HG03520 (cell line): ENCODE results near the gene CREBRF.
A peak's percentile ranks its signal among the peaks of the same experiment; 100 is the strongest.
"Not testable (repeated sequence)": the region's sequence is repeated elsewhere in the genome, so short reads cannot be mapped to it uniquely, and the experiment has no call there.

Source experiments
- ATAC-seq: cut with Tn5 transposase; IDR thresholded peaks from one replicate; pipeline ENCODE4 v1.9.1; 2021; ENCODE audit warnings: mild to moderate bottlenecking, moderate library complexity; ENCODE audit not compliant: unreplicated experiment

The CREBRF gene

DNA sequence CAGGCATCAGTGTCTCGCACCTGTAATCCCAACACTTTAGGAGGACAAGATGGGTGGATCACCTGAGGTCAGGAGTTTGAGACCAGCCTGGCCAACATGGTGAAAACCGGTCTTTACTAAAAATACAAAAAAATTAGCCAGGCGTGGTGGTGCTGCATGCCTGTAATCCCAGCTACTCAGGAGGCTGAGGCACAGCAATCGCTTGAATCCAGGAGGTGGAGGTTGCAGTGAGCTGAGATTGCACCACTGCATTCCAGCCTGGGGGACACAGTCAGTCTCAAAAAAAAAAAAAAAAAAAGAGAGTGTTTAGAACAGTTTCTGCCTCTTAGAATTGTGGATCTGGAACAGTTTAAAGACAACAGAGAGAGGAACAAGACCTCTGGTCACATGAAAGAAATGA, 20.3 kb downstream of the CREBRF start:
- not testable (repeated sequence) for ATAC-seq

DNA sequence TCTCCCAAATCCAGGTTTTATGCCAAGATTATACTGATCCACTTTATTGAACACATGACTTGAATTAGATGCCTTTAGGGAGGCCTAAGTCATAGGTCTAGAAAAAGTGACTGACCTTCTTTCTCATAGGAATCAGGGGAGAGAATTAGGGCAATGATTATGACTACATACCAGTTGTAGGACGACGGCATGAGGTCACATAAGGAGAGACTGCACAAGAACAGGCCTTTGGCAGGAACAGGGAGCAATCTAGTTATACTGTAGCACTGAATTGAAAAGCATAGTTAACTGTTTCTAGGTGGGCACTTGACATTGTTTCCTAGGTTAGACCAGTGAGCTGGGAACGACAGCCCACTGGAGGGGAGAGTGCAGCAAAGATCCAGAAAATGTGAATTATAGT, 22.7 kb downstream of the CREBRF start:
- no peak for ATAC-seq

DNA sequence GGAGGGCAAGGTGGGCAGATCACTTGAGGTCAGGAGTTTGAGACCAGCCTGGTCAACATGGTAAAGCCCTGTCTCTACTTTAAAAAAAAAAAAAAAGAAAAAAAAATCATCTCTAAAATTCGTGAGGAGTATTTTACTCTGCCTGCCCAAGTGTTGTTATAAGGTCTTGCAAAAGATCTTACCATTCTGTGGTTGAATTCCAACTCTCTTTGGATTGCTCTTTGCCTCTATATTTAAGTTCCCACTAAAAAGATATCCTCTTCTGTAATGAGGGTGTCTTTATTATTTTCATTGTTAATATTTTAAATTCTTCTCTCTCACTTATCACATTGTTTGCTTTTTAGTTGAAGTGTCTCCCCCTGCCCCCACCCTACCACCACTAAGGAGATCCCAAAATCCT, 33.4 kb downstream of the CREBRF start:
- no peak for ATAC-seq

DNA sequence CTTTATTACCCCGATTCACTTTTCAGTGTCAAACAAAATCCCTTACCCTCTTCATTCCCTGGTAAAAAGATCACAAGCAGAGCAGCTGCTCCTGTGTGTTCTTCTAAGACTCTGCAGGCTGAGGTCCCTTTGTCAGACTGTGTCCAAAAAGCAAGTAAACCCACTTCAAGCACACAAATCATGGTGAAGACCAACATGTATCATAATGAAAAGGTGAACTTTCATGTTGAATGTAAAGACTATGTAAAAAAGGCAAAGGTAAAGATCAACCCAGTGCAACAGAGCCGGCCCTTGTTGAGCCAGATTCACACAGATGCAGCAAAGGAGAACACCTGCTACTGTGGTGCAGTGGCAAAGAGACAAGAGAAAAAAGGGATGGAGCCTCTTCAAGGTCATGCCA, 34.5 kb downstream of the CREBRF start:
- no peak for ATAC-seq

DNA sequence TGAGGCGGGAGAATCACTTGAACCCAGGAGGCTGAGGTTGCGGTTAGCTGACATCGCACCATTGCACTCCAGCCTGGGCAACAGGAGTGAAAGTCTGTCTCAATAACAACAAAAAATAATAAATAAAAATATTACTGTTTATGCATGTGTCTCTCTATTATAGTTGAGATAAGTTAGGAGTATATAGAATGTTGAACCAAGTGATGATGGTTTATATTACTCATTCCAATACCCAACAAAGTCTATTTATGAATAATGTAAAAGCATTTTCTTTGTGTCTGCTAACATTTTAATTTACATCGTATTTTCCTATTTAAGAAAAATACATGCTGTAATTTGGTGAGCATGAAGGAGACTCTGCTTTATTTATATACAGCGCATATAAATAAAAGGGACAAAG, 35.8 kb downstream of the CREBRF start:
- ATAC-seq: no peak

DNA sequence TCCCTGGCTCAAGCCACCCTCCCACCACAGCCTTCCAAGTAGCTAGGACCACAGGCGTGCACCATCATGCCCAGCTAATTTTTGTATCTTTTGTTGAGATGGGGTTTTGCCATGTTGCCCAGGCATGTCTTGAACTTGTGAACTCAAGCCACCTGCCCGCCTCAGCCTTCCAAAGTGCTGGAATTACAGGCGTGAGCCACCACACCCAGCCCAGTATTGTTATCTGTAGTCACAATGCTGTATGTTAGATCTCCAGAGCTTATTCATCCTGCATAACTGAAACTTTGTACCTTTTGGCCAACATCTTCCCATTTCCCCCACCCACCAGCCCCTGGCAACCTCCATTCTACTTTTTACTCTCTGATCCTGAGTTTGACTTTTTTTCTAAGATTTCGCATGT, 37.5 kb downstream of the CREBRF start:
- no peak for ATAC-seq

DNA sequence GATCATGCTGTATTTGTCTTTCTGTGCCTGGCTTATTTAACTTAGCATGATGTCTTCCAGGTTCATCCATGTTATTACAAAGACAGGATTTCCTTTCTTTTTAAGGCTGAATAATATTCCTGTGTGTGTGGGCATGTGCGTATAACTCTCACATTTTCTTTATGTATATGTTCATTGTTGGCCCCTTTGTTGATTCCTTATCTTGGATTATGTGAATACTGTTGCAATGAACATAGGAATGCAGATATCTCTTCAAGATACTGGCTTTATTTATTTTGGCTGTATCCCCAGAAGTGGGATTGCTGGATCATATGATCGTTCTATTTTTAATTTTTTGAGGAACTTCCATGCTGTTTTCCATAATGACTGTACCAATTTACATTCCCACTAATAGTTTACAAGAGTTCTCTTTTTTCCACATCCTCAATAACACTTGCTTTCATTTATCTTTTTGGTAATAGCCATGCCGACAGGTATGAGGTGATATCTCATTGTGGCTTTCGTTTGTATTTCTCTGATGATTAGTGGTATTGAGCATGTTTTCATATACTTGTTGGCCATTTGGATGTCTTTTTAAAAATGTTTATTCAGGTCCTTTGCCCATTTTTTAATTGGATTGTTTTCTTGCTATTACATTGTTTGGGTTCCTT, 38.0 kb downstream of the CREBRF start:
- no peak for ATAC-seq

DNA sequence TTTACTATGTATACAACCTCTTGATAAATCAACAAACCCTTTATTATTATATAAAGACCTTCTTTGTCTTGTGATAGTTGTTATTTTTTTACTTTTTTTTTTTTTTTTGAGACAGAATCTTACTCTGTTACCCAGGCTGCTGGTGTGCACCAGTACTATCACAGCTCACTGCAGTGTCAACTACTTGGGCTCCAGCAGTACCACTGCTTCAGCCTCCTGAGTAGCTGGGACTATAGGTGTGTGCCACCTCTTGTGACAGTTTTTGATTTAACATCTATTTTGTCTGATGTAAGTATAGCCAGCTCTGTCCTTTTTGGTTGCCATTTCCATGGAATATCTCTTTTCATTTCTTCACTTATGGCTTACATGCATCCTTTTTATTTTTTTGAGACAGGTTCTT, 42.6 kb downstream of the CREBRF start:
- no peak for ATAC-seq

DNA sequence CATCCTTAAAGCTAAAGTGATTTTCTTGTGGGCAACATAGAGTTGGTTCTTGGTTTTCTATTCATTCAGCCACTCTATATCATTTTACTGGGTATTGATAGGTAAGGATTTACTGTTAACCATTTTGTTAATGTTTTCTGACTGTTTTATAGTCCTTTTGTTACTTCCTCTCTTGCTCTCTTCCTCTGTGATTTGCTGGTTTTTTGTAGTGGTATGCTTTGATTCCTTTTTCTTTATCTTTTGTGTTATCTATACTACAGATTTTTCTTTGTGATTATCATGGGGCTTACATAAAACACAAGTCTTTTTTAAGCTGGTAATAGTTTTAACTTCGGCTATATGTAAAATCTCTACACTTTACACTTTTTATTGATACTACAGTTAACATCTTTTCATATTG, 43.3 kb downstream of the CREBRF start:
- no peak for ATAC-seq

DNA sequence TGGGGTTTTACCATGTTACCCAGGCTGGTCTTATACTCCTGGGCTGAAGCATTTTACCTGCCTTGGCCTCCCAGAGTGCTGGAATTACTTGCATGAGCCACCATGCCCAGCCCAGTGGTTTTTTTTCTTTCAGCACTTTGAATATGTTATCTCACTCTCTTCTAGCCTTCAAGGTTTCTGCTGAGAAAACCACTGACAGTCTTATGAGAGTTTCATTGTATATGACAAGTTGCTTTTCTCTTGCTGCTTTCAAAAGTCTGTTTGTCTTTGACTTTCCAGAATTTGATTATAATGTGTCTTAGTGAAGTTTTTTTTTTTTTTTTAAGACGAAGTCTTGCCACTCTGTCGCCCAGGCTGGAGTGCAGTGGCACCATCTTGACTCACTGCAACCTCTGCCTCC, 45.1 kb downstream of the CREBRF start:
- ATAC-seq: no peak

DNA sequence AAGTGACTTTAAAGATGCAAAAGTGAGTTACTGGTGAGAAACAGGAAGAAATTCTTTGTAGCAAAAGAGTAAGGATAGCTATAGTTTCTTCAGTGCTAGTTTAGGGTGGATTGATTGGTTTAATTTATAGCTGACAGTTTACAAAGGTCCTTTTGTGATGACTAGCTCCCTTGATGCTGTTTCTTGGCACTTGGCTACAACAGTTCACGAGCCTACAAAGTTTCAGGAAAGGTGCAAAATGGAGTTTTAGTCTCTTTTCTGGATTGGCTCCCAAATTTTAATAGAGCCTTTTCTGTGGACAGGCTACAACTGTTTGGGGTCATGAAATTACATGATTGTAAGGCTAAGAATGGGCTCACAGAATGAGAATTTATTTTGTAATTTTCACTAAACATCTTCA, 47.3 kb downstream of the CREBRF start:
- ATAC-seq: no peak

DNA sequence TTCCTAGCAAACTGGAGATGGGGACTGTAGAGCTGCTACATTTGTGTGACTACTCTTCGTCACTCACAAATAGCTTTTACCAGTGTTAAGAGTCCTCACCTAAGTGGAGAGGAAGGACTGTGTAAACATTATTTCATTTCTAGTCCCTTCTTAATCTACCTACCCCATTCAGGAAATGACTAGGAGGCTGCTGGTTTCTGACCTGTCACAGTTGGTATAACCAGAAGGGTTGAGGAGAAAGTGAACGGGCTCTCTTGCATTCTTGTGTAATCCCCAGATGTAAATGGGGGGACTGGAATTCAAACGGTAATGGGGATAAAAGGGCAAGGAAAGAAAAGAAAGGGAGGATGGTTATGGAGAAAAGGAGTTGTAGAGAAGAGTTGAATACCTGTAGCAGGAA, 52.8 kb downstream of the CREBRF start:
- no peak for ATAC-seq

DNA sequence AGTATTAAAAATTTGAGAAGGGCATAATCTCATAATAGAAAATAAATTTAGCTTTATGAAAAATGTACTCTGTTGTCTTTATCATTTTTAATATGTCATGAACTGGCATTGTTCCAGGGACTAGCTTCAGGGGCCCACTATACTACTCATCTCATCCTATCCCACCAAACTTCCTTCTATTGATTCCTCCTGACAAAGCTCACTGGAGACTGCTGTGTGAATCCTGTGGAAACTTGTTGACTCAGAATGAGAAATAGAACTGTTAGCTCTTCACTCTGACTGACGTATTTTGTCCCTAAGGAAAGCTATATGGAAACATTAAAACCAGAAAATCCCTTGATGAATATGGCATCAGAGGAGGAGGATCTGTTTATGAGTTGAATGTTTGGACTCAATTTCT, 58.4 kb downstream of the CREBRF start:
- no peak for ATAC-seq

DNA sequence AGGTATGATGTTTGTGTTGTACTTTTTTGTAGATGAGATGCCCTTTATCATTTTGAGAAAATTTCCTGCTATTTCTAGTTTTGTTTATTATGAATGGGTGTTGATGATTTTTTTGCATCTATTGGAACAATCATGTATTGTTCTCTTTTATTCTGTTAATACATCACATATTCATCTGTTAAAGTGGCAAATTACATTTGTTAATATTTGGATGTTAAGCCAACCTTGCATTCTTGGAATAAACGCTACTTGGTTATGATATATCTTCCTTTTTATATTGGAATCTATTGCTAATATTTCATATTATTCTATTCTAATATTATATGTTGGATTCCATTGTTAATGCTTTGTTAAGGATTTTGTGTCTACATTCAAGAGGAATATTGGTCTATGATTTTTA, 63.6 kb downstream of the CREBRF start:
- ATAC-seq: no peak

DNA sequence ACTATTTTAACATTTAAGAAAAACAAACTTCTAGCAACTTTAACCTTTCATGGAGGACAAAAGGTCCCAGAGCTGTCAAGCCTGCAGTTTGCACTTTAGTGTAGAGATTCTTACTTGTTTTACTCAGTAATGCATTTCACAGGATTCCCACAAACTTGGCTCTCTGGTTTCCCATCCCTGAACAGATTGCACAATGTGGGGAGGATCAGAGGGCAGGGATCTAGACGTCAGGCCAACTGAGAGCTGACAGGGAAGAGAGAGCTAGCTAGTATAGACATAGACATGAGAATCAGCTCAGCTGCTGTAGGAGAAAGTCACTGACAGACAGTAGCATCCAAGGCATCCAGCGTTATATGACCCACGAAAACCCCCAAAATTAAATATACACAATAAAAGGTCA, 67.3 kb downstream of the CREBRF start:
- ATAC-seq: no peak

DNA sequence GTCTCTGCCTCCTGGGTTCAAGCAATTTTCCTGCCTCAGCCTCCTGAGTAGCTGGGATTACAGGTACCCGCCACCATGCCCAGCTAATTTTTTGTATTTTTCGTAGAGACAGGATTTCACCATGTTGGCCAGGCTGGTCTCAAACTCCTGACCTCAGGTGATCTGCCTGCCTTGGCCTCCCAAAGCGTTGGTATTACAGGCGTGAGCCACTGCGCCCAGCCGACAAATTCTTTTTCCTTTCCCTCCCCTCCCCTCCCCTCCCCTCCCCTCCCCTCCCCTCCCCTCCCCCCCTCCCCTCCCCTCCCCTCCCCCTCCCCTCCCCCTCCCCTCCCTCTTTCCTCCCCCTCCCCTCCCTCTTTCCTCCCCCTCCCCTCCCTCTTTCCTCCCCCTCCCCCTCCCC, 76.0 kb downstream of the CREBRF start:
- not testable (repeated sequence) for ATAC-seq

DNA sequence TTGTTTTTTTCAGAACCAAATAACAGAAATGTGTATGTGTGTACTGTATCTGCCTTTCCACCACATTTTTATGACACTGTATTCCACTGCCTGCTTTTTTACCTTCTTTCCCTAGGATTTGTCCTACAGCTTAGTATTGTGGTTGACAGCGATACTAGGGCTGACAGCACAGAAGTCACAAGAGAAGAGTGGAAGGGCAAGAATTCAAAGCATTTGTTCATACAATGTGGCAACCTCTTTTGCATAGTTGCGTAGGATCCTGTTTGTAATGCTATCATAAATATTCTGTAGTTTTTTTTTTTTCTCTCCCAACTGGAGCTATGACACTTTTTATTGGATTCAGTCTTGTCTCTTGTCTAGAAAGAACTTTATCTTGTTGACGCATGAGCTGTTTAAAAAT, 82.6 kb downstream of the CREBRF start:
- no peak for ATAC-seq

DNA sequence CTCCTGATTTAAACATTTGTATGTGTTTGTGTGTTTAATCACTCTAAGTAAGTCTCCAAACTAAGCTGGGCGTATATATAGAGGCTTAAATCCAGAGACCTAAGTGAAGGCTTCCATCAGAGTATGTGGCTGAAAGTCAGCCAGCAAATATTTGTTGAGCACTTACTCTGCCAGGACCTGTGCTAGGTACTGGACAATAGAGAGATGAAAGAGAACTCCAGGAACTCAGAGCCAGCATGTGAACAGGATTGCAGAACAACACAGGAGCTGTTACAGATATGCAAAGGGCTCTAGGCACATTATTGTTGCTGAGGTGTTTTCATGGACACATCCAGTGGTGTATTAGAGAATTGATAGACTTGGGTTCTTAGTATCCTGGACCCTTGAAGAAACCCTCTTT, 83.5 kb downstream of the CREBRF start:
- no peak for ATAC-seq

DNA sequence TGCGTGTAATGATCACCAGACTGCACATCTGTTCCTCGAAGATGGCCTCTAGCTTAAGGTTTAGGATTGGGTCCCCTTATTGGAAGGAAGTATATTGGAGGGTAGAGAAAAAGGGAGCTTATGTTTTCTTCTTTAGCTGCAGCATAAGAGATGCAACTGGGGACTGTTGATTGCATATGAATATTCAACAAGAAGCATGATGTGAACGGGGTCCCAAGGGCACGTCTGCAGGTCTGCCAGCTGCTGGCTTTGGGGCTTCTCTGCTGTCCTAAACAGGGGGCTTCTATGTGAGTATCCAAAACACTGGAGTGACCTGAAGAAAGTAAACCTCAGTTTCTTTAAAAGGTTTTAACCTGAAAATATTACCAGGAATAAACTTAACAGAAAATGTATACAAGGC, 84.6 kb downstream of the CREBRF start:
- ATAC-seq: no peak

DNA sequence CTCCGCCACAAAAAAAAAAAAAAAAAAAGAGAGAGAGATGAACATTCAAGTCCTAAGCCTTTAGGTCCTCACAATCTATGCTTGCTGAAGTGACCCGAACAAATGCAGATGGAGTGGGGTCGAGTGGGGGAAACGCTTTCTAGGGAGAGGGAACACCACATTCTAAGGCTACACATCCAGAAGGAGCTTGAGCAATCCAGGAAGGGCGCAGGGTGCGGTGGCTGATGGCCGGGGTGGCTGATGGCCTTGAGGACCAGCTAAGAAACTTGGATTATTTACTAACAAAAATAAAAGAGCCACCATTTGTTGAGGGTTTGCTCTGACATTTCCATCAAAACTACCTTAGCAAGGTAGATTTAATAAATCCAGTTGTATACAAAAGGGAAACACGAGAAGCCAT, 87.4 kb downstream of the CREBRF start:
- no peak for ATAC-seq

DNA sequence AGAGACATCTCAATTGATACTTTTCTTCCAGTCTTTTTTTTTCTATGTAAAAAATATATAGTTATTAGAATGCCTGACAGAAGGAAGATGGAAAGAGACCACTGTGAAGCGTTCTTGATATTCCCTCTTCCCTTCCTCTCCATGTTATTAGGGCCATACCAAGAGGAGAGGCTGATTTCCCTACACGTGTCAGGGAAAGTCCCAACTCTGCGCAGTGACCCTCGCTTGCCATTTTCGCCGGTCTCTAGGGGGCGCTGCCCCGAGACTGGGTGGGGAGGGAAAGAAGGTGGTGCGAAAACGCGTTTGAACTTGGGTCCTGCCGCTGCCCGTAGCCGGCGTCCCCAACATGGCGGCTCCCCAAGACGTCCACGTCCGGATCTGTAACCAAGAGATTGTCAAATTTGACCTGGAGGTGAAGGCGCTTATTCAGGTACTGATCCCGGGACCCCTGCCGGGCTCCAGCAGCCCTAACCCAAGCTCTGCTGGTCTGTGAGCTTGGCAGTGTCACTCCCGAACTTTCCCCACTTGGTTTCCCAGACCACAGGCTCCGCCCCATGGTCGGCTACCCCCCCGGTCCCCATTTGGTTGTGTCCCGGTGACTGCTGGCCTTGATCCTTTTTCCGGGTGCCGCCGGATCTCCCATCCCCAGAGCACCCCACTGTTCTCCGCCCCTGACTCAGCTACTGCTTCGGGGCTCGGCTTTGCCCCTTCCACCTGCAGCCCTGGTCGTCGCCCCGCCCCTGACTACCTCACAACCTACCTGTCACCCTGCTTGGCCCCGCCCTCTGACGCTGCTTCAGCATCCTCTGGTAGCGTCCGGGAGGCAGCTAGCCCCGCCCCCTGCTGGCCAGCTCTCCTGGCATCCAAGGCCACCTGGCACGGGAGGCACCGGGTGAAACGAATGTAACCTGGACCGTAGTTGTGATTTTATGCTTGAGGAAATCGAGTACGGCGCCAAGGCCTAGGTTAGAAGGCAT, 88.3 kb downstream of the CREBRF start, which contains the start of gene BNIP1:
TSS of gene BNIP1 (plus strand) at position 332 of the 977 bp plus-strand sequence. CDS start at position 347, 15 bp downstream.
- ATAC-seq: peak; percentile 90

DNA sequence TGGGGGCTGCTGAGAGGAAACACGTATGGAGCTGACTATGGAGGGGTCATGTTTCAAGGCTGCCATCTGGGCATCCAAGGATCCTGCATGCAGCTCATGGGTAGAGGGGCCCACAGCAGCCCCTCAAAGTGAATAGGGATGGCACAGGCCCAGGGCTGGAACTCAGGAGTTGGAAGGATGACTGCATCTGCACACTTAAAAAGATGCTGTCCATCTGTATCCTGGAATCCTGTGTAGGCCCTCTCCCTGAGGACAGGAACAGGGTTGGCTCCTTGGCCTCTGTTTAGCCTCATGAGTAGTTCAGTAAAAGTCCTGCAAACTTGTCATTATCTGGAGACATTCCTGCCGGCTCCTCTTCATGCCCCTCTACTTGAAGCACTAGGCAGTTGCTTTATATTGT, 92.2 kb downstream of the CREBRF start:
- ATAC-seq: no peak
